Measurements from ENCODE around the gene RRP12.

RRP12 gene

DNA sequence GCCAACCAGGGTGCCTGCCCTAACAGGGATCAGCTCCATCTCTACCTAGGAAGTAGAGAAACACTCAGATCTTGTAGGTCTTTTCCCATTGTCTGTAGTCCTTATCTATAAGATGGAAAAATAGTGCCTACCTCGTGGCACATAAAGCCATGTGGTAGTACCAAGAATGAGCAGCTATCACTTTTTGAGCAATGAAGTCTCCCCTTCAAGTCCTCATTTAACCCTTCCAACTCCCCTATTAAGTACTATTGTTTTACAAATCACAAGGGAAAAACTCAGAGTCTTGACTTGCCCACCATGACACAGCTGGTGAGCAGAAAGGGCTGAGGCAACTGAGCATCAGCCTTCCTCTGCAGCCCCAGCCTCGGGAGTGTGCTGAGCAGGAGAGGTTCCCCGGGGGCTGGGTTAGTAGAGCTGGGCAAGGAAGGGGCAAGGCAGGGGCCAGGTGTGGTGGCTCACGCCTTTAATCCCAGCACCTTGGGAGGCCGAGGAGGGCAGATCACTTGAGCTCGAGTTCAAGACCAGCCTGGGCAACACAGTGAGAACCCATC is 69.9 kb downstream of the RRP12 start:
- peak overlapping the region; percentile 93 for H3K27ac ChIP-seq
- ChIA-PET POLR2A (ENCODE audit: low non-redundant PET) (interaction anchor here (0.7 kb wide), 1 partner anchor 120 kb away, joined by 3 read pairs; no protein-coding TSS in a partner anchor), CTCF (interaction anchor here (0.6 to 2.6 kb wide), 6 partner anchors 12 to 78 kb away, joined by 3 to 9 read pairs (median 4); no protein-coding TSS in a partner anchor)
- TF ChIP-seq, protein P1, sequence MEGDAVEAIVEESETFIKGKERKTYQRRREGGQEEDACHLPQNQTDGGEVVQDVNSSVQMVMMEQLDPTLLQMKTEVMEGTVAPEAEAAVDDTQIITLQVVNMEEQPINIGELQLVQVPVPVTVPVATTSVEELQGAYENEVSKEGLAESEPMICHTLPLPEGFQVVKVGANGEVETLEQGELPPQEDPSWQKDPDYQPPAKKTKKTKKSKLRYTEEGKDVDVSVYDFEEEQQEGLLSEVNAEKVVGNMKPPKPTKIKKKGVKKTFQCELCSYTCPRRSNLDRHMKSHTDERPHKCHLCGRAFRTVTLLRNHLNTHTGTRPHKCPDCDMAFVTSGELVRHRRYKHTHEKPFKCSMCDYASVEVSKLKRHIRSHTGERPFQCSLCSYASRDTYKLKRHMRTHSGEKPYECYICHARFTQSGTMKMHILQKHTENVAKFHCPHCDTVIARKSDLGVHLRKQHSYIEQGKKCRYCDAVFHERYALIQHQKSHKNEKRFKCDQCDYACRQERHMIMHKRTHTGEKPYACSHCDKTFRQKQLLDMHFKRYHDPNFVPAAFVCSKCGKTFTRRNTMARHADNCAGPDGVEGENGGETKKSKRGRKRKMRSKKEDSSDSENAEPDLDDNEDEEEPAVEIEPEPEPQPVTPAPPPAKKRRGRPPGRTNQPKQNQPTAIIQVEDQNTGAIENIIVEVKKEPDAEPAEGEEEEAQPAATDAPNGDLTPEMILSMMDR (conservative IDR thresholded peaks at IDR 0.05; ENCODE audit: low read depth) = no peak
- DNase-seq (ENCODE audit: low spot score) = no peak

GRCh38 chr10:97329766-97330165 is 71.4 kb downstream of the RRP12 start:
- no peak overlapping the region for H3K27ac ChIP-seq
- CTCF ChIA-PET = no interaction called here
- DNase-seq (ENCODE audit: low spot score) = no peak
- POLR2A ChIA-PET (ENCODE audit: low non-redundant PET) = no interaction called here
- TF ChIP-seq, protein P1 (conservative IDR thresholded peaks at IDR 0.05; ENCODE audit: low read depth) = no peak

GRCh38 chr10:97328646-97329453 is 72.3 kb downstream of the RRP12 start:
- TF ChIP-seq, protein P1 (conservative IDR thresholded peaks at IDR 0.05; ENCODE audit: low read depth) = no peak
- DNase-seq (ENCODE audit: low spot score) = no peak
- H3K27ac ChIP-seq = no peak overlapping the region
- CTCF ChIA-PET = interaction anchor here (0.5 kb wide), 1 partner anchor 16 kb away, joined by 3 read pairs; no protein-coding TSS in a partner anchor
- POLR2A ChIA-PET (ENCODE audit: low non-redundant PET) = interaction anchor here (0.5 to 0.6 kb wide), 2 partner anchors 20 to 84 kb away, joined by 3 to 5 read pairs; no protein-coding TSS in a partner anchor

DNA sequence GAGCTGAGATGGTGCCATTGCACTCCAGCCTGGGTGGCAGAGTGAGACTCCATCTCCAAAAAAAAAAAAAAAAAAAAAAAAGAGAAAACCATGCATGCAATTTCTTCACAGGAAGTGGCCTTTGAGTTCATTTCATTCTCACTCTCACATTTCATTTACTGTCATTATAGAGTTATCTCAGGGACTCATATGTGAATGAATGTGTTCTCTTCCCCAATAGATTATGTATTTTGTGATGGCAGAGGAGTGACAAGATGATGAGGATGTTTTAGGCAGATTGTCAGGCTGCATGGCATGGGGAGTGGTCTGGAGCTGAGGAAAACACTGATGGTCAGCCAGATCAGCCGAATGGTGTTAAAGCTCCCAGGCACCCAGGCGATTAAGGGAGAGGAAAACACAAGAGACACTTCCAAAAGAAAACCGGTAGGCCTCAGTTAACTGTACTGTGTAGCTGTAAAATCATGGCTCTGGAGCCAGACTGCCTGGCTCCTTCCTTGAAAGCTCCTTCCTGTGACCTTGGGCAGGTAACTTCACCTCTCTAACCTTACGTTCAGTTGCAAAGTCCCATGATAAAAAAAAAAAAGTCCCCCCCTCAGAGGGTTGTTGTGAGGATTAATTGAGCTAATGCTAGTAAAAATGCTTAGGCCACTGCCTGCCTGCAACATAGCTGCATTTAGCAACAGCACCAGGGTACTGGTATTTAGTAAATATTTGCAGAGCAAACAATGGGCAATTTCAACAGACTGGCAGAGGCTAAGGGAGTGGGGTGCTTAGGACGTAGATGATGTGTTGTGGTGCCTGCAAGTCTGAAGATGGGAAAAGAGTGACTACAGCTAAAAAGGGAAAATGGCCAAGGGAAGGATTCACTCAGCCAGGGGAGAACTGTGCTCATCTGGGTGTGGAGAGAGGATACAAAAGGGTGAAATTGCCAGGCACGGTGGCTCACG is 73.5 kb downstream of the RRP12 start:
- TF ChIP-seq, protein P1 (conservative IDR thresholded peaks at IDR 0.05; ENCODE audit: low read depth) = no peak
- H3K27ac ChIP-seq = no peak overlapping the region
- DNase-seq (ENCODE audit: low spot score) = no peak
- ChIA-PET POLR2A (ENCODE audit: low non-redundant PET) (no interaction called here), CTCF (interaction anchor here (0.5 kb wide), 1 partner anchor 20 kb away, joined by 3 read pairs; no protein-coding TSS in a partner anchor)

- H3K27ac ChIP-seq = no peak overlapping the region
- ChIA-PET CTCF (no interaction called here), POLR2A (ENCODE audit: low non-redundant PET) (no interaction called here)
- TF ChIP-seq, protein P1 (conservative IDR thresholded peaks at IDR 0.05; ENCODE audit: low read depth) = no peak
- no peak for DNase-seq (ENCODE audit: low spot score)
These were observed 75.4 kb downstream of the RRP12 start for GRCh38 chr10:97325754-97326153.

GRCh38 chr10:97323501-97323900 is 77.6 kb downstream of the RRP12 start:
- no peak overlapping the region for H3K27ac ChIP-seq
- ChIA-PET POLR2A (ENCODE audit: low non-redundant PET) (no interaction called here), CTCF (no interaction called here)
- TF ChIP-seq, protein P1 (conservative IDR thresholded peaks at IDR 0.05; ENCODE audit: low read depth) = no peak
- no peak for DNase-seq (ENCODE audit: low spot score)

All from RWPE1 (cell line).